HUES6 (cell line): ENCODE measurements around the gene RBP3.

ENCODE experiments used
- H3K27ac ChIP-seq: 2 replicates; pipeline ENCODE4 v1.7.0; 2013; ENCODE audit warnings: low read depth, mild to moderate bottlenecking, low read length, inconsistent platforms
- H3K27me3 ChIP-seq: 2 replicates; pipeline ENCODE4 v1.6.1; 2013; ENCODE audit warnings: low read length; ENCODE audit not compliant: control insufficient read depth, insufficient read depth
- H3K36me3 ChIP-seq: 2 replicates; pipeline ENCODE4 v1.6.1; 2013; ENCODE audit warnings: low read length; ENCODE audit not compliant: control insufficient read depth, insufficient read depth
- H3K4me1 ChIP-seq: 2 replicates; pipeline ENCODE4 v1.6.1; 2013; ENCODE audit warnings: low read length; ENCODE audit not compliant: control insufficient read depth, insufficient read depth
- H3K4me3 ChIP-seq: 2 replicates; pipeline ENCODE4 v1.5.1; 2013; ENCODE audit warnings: low read depth, low read length
- H3K9ac ChIP-seq: one replicate; pipeline ENCODE4 v1.6.1; 2013; ENCODE audit warnings: mild to moderate bottlenecking, low read length
- H3K9me3 ChIP-seq: 2 replicates; pipeline ENCODE4 v1.6.1; 2013; ENCODE audit warnings: low read depth, low read length; ENCODE audit not compliant: control insufficient read depth, insufficient read depth

Gene RBP3

GRCh38 chr10:47329855-47330254 is 18.3 kb upstream of the RBP3 start:
- Histone ChIP-seq H3K27ac (no peak overlapping the region), H3K36me3 (no peaks in the 10 kb centered on the region), H3K9ac (no peak overlapping the region), H3K4me3 (no peak overlapping the region), H3K4me1 (peaks cover 5% of the 10 kb centered on the region; the same call in 1 of the 2 replicates), H3K9me3 (no peaks in the 10 kb centered on the region), H3K27me3 (no peaks in the 10 kb centered on the region)

- no peaks in the 10 kb centered on the region for H3K9me3 ChIP-seq
- no peak overlapping the region for H3K9ac ChIP-seq
- H3K4me1 ChIP-seq = peaks cover 5% of the 10 kb centered on the region; the same call in 1 of the 2 replicates
- H3K27me3 ChIP-seq = no peaks in the 10 kb centered on the region
- no peak overlapping the region for H3K27ac ChIP-seq
- no peak overlapping the region for H3K4me3 ChIP-seq
- no peaks in the 10 kb centered on the region for H3K36me3 ChIP-seq
Measured at GRCh38 chr10:47330366-47330765, 17.8 kb upstream of the RBP3 start.

GRCh38 chr10:47330804-47331203 is 17.4 kb upstream of the RBP3 start:
- H3K27me3 ChIP-seq = no peaks in the 10 kb centered on the region

GRCh38 chr10:47331491-47331890 is 16.7 kb upstream of the RBP3 start:
- H3K4me3 ChIP-seq = no peak overlapping the region
- no peak overlapping the region for H3K27ac ChIP-seq
- H3K27me3 ChIP-seq = no peaks in the 10 kb centered on the region
- no peak overlapping the region for H3K9ac ChIP-seq
- no peaks in the 10 kb centered on the region for H3K36me3 ChIP-seq
- no peaks in the 10 kb centered on the region for H3K9me3 ChIP-seq
- H3K4me1 ChIP-seq = peaks cover 5% of the 10 kb centered on the region; the same call in 1 of the 2 replicates

More at GRCh38 chr10:47330804-47331203, 17.4 kb upstream of the RBP3 start:
- H3K9me3 ChIP-seq = no peaks in the 10 kb centered on the region
- no peak overlapping the region for H3K9ac ChIP-seq
- H3K4me1 ChIP-seq = peaks cover 5% of the 10 kb centered on the region; the same call in 1 of the 2 replicates
- no peak overlapping the region for H3K27ac ChIP-seq
- H3K4me3 ChIP-seq = no peak overlapping the region
- H3K36me3 ChIP-seq = no peaks in the 10 kb centered on the region

GRCh38 chr10:47331954-47332353 is 16.2 kb upstream of the RBP3 start:
- H3K4me1 ChIP-seq = peaks cover 5% of the 10 kb centered on the region; the same call in 1 of the 2 replicates
- no peak overlapping the region for H3K9ac ChIP-seq
- no peaks in the 10 kb centered on the region for H3K9me3 ChIP-seq
- no peak overlapping the region for H3K27ac ChIP-seq
- no peaks in the 10 kb centered on the region for H3K36me3 ChIP-seq
- H3K4me3 ChIP-seq = no peak overlapping the region
- H3K27me3 ChIP-seq = no peaks in the 10 kb centered on the region

GRCh38 chr10:47332371-47332770 is 15.8 kb upstream of the RBP3 start:
- H3K9me3 ChIP-seq = no peaks in the 10 kb centered on the region

GRCh38 chr10:47332946-47333345 is 15.2 kb upstream of the RBP3 start:
- no peaks in the 10 kb centered on the region for H3K36me3 ChIP-seq
- no peak overlapping the region for H3K4me3 ChIP-seq
- no peaks in the 10 kb centered on the region for H3K9me3 ChIP-seq
- no peak overlapping the region for H3K9ac ChIP-seq
- H3K27me3 ChIP-seq = no peaks in the 10 kb centered on the region
- H3K4me1 ChIP-seq = peaks cover 5% of the 10 kb centered on the region; the same call in 1 of the 2 replicates
- no peak overlapping the region for H3K27ac ChIP-seq

More at GRCh38 chr10:47332371-47332770, 15.8 kb upstream of the RBP3 start:
- Histone ChIP-seq H3K36me3 (no peaks in the 10 kb centered on the region), H3K27me3 (no peaks in the 10 kb centered on the region), H3K4me3 (no peak overlapping the region), H3K27ac (no peak overlapping the region), H3K9ac (no peak overlapping the region), H3K4me1 (peaks cover 5% of the 10 kb centered on the region; the same call in 1 of the 2 replicates)

GRCh38 chr10:47333532-47333931 is 14.6 kb upstream of the RBP3 start:
- Histone ChIP-seq H3K4me1 (peaks cover 5% of the 10 kb centered on the region; the same call in 1 of the 2 replicates), H3K27ac (no peak overlapping the region), H3K4me3 (no peak overlapping the region), H3K9me3 (no peaks in the 10 kb centered on the region), H3K27me3 (no peaks in the 10 kb centered on the region), H3K36me3 (no peaks in the 10 kb centered on the region), H3K9ac (no peak overlapping the region)

- Histone ChIP-seq H3K4me1 (peaks cover 5% of the 10 kb centered on the region; the same call in 1 of the 2 replicates), H3K9ac (no peak overlapping the region), H3K4me3 (no peak overlapping the region), H3K27ac (no peak overlapping the region), H3K9me3 (no peaks in the 10 kb centered on the region), H3K27me3 (no peaks in the 10 kb centered on the region), H3K36me3 (no peaks in the 10 kb centered on the region)
Measured at GRCh38 chr10:47334466-47335295, 13.5 kb upstream of the RBP3 start.

GRCh38 chr10:47335906-47336305 is 12.3 kb upstream of the RBP3 start:
- H3K27ac ChIP-seq = no peak overlapping the region
- H3K9me3 ChIP-seq = no peaks in the 10 kb centered on the region
- no peaks in the 10 kb centered on the region for H3K36me3 ChIP-seq
- H3K9ac ChIP-seq = no peak overlapping the region
- H3K4me3 ChIP-seq = no peak overlapping the region
- peaks cover 5% of the 10 kb centered on the region; the same call in 1 of the 2 replicates for H3K4me1 ChIP-seq
- H3K27me3 ChIP-seq = no peaks in the 10 kb centered on the region

GRCh38 chr10:47336387-47337134 is 11.6 kb upstream of the RBP3 start:
- Histone ChIP-seq H3K4me1 (peaks cover 5% of the 10 kb centered on the region; the same call in 1 of the 2 replicates), H3K27me3 (no peaks in the 10 kb centered on the region), H3K27ac (no peak overlapping the region), H3K4me3 (no peak overlapping the region), H3K9ac (no peak overlapping the region), H3K36me3 (no peaks in the 10 kb centered on the region), H3K9me3 (no peaks in the 10 kb centered on the region)
